Right renal pelvis (tissue), 4 donors: ENCODE measurements around the gene TBPL1. TPM values are rescaled to one million over a fixed set of nuclear protein-coding genes. Genes with fewer than 3 reads are reported as not detected.
A peak's percentile ranks its signal among the peaks of the same experiment; 100 is the strongest.
"Not testable (repeated sequence)": the region's sequence is repeated elsewhere in the genome, so short reads cannot be mapped to it uniquely, and the experiment has no call there.

Experiments used
- DNase-seq, 4 donors: peaks; one replicate each; pipeline ENCODE4 v3.0.0-alpha.2; 2013; ENCODE audit warnings: low read depth in 4 of 4, low spot score in 3 of 4, missing footprints in 1 of 4
- polyA plus RNA-seq, 4 donors: library from polyadenylated mRNA; unstranded; fragments of 120-200 nt; gene quantifications; one replicate each; pipeline ENCODE4 v1.2.1, GENCODE V29; 2013; ENCODE audit not compliant: insufficient read length in 4 of 4

The TBPL1 gene
- polyA plus RNA-seq, 4 donors, result 44.8 to 55.9 (median 53.0) TPM

- DNase-seq, result peak; percentile 44 to 63 (median 49)
Observed at GRCh38 chr6:133951881-133952814, 876 bp upstream of the TBPL1 start.

- DNase-seq, result no peak
Observed at GRCh38 chr6:133953634-133954415, 801 bp downstream of the TBPL1 start.

GRCh38 chr6:133954657-133955576 lies 1.9 kb downstream of the TBPL1 start:
- no peak for DNase-seq

DNA sequence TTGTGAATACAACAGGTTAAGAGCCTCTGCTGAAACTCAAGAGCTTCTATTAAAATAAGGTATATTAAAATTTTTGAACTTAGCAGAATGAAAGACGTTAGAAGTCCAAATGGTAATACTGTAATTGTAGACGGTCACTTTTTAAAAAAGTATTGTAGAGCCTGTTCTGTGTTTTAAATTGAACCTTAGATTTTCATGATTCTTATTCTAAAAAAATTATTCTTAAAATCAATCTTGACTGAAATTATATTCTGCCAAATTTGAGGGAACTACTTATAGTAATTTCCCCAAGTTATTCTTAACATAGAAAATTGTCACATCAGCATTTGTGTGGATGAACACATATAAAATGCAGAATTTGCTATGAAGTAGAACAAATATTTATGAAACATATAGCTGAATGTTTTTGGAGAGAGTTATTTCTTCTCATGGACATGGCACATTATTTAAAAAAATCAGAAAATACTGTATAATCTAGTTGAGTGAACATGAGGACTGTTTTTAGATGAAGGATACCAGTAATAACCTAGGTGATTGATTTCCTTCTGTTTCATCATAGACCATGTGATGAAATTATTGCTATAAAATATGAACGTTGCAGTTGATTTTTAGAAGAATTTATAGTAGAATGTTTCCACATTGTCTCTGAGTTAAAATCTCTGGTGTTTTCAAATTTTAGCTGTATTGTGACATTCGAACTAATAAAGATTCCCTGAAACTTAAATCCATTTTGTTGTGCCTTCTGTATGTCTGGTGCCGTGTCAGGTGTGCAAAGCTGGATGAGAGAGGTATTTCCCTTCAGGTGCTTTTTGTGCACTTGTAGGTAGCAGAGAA lies 2.8 kb downstream of the TBPL1 start:
- no peak for DNase-seq

DNA sequence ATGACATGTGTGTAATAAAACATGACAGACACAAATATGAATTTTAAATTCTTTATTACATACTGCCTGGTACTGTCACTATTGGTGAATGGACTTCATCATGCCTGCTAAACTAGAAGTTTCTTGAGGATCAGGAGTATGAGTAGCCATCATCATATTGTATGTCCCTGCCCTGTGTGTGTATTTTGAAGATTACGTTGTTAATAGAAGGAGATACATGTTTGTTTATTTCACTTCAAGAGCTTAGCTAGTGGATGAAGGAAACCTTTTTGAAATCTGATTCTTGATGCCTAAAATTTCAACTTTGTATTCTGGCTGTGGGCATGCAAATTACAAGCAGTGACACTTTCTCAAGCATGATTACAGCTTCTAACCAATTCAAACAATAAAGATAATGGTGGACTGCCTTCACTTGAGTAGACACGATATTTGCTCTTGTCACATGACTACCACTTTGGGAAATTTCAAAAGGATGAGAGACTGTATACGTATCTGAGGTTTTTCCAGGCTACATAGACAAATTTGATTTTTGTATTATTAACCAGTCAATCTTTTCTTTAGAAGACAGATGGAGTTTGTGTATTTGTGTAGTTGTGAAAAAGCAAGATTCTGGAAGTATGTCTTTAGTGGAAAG lies 3.5 kb downstream of the TBPL1 start:
- no peak for DNase-seq

DNA sequence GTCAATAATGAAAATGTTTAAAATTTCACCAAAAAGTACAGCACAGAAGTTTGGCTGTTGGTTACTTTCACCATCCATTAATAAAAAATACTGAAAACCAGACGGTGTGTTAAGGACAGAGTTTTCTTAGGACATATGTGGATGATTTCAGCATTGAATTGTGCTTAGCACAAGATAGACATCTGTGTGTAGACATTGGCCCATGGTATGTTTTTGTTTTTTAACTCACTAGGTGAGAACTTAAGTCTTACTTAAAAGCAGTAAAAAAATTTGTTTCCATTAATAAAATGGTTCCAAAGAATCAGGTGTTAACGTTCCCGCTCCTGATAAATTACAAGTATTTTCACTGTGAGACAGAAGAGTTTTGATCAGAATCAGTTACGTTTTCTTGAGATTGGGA lies 4.2 kb downstream of the TBPL1 start:
- no peak for DNase-seq

- no peak for DNase-seq
Observed at GRCh38 chr6:133957780-133958242, 4.8 kb downstream of the TBPL1 start.

- DNase-seq, result no peak
Observed at GRCh38 chr6:133958791-133959190, 5.8 kb downstream of the TBPL1 start.

DNA sequence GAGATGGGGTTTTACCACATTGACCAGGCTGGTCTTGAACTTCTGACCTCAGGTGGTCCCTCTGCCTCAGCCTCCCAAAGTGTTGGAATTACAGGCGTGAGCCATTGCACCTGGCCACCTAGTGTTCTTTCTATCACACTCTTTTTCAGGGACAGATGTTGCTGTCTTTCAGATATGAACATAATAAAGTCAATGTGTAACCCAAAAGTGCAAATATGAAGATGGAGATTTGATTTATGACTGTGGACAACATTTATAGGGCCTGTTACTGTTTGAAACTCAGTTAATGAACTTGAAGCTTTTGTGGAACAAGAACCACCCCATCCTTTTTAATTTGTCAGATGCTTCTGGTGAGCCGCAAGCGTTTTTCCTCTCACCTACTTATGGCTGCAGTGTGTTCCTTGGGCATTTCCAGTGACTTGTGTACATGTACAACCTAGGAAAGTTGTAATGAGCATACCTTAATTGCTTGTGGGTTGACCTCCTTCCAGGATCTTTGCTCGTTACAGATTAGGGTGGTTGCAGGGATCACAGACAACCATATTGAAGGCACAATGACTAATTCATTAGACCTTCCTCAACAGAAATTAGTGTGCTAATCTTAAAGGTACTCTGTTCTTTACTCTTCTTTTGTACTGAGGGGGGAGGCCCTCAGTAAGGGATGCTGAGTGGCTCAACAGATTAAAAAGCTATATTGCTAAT lies 6.8 kb downstream of the TBPL1 start:
- no peak for DNase-seq

GRCh38 chr6:133961831-133962230 lies 8.8 kb downstream of the TBPL1 start:
- DNase-seq, result no peak

GRCh38 chr6:133964052-133964451 lies 11.0 kb downstream of the TBPL1 start:
- DNase-seq, result no peak

DNA sequence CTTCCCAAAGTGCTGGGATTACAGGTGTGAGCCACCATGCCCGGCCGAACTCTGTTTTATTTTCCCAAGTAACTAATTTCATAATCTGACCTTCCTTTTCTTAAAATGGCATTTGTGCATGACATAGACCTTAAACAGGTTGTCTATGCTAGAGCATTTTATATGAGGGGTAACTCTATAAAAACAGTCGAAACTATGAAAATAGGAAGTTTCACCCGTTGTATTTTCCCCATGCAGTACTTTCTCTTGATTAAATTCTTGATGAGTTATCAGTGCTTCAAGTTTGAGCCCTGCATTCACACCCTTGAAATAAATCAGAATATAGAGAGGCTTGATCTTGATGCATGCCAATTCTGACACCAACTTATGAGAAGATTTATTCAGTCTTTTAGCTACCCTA lies 11.7 kb downstream of the TBPL1 start:
- no peak for DNase-seq

GRCh38 chr6:133965817-133966360 lies 12.9 kb downstream of the TBPL1 start:
- no peak for DNase-seq

- DNase-seq, result no peak
Observed at GRCh38 chr6:133966654-133967329, 13.8 kb downstream of the TBPL1 start.

GRCh38 chr6:133967347-133967746 lies 14.3 kb downstream of the TBPL1 start:
- no peak for DNase-seq

DNA sequence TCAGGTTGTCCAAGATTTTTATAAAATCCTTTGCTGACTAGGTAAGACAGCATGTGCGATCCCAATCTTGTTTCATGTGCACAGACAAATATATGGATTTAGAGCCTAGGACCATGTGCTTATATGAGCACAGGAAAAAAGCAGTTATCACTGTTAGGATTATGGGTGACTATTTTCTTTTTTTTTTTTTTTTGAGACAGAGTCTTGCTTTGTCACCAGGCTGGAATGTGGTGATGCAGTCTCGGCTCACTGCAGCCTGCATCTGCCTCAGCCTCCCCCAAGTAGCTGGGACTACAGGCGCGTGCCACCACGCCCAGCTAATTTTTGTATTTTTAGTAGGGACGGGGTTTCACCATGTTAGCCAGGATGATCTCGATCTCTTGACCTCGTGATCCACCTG lies 14.8 kb downstream of the TBPL1 start:
- not testable (repeated sequence) for DNase-seq

- no peak for DNase-seq
Observed at GRCh38 chr6:133969285-133969920, 16.4 kb downstream of the TBPL1 start.
